TTC549 (cell line): ENCODE data around the gene TICAM1.
"Not testable (repeated sequence)": the region's sequence is repeated elsewhere in the genome, so short reads cannot be mapped to it uniquely, and the experiment has no call there.

Experiments used
- FAIRE-seq: peaks from 2 replicates; lab custom pipeline; 2012; peaks lifted over from hg19 to GRCh38; lab: Jason Lieb, UNC

The TICAM1 gene

GRCh38 chr19:4831304-4831978 lies at the start of gene TICAM1:
Gene TICAM1 (minus strand): TSS chr19:4831712. CDS start chr19:4818377, 13,335 bp downstream.
- FAIRE-seq, result no peak

GRCh38 chr19:4879041-4879440 lies 47.5 kb upstream of the TICAM1 start:
- no peak for FAIRE-seq

- no peak for FAIRE-seq
These were observed 47.0 kb upstream of the TICAM1 start for GRCh38 chr19:4878491-4878968.

GRCh38 chr19:4877753-4878490 lies 46.4 kb upstream of the TICAM1 start:
- FAIRE-seq, result no peak

GRCh38 chr19:4873930-4874329 lies 42.4 kb upstream of the TICAM1 start:
- no peak for FAIRE-seq

GRCh38 chr19:4871711-4872110 lies 40.2 kb upstream of the TICAM1 start:
- no peak for FAIRE-seq

GRCh38 chr19:4870025-4870700 lies 38.7 kb upstream of the TICAM1 start:
- no peak for FAIRE-seq

- FAIRE-seq, result no peak
These were observed 36.8 kb upstream of the TICAM1 start for GRCh38 chr19:4868286-4868834.

GRCh38 chr19:4867534-4868285 lies 36.2 kb upstream of the TICAM1 start, which contains the start of gene PLIN3:
Gene PLIN3 (minus strand): TSS chr19:4867667. CDS start chr19:4861394, 6,273 bp downstream.
- no peak for FAIRE-seq

GRCh38 chr19:4866595-4867424 lies 35.3 kb upstream of the TICAM1 start:
- FAIRE-seq, result no peak

GRCh38 chr19:4861147-4861546 lies 29.6 kb upstream of the TICAM1 start:
- no peak for FAIRE-seq

- no peak for FAIRE-seq
These were observed 28.2 kb upstream of the TICAM1 start for GRCh38 chr19:4859697-4860096.

- not testable (repeated sequence) for FAIRE-seq
These were observed 25.0 kb upstream of the TICAM1 start for GRCh38 chr19:4856468-4856867.

- FAIRE-seq, result not testable (repeated sequence)
These were observed 22.0 kb upstream of the TICAM1 start for GRCh38 chr19:4853506-4853905.

GRCh38 chr19:4852484-4852883 lies 21.0 kb upstream of the TICAM1 start:
- no peak for FAIRE-seq

- no peak for FAIRE-seq
These were observed 20.2 kb upstream of the TICAM1 start for GRCh38 chr19:4851551-4852290.

- FAIRE-seq, result no peak
These were observed 17.5 kb upstream of the TICAM1 start for GRCh38 chr19:4849019-4849418.

GRCh38 chr19:4847190-4847973 lies 15.9 kb upstream of the TICAM1 start:
- no peak for FAIRE-seq

- not testable (repeated sequence) for FAIRE-seq
These were observed 14.5 kb upstream of the TICAM1 start for GRCh38 chr19:4845975-4846374.
